GM19351 (cell line): ENCODE data around the gene SLC41A3.

Experiments
- ATAC-seq: cut with Tn5 transposase; IDR thresholded peaks from one replicate; pipeline ENCODE4 v1.9.1; 2021; ENCODE audit warnings: mild to moderate bottlenecking, moderate library complexity; ENCODE audit not compliant: unreplicated experiment

SLC41A3 gene

GRCh38 chr3:126083913-126084767 lies at the start of gene SLC41A3:
Gene SLC41A3 (minus strand): TSS chr3:126084124. CDS start chr3:126068219, 15,905 bp downstream.
- ATAC-seq = peak; percentile 92

GRCh38 chr3:126133606-126134005 lies 49.7 kb upstream of the SLC41A3 start:
- ATAC-seq = no peak

GRCh38 chr3:126132751-126133511 lies 49.0 kb upstream of the SLC41A3 start:
- no peak for ATAC-seq

GRCh38 chr3:126131881-126132750 lies 48.2 kb upstream of the SLC41A3 start:
- ATAC-seq = no peak

GRCh38 chr3:126130981-126131745 lies 47.2 kb upstream of the SLC41A3 start:
- ATAC-seq = no peak

GRCh38 chr3:126130081-126130855 lies 46.3 kb upstream of the SLC41A3 start:
- no peak for ATAC-seq

- no peak for ATAC-seq
Measured at GRCh38 chr3:126129398-126129891, 45.5 kb upstream of the SLC41A3 start.

GRCh38 chr3:126128504-126129397 lies 44.8 kb upstream of the SLC41A3 start:
- no peak for ATAC-seq

- ATAC-seq = no peak
Measured at GRCh38 chr3:126127904-126128303, 44.0 kb upstream of the SLC41A3 start.

GRCh38 chr3:126127452-126127851 lies 43.5 kb upstream of the SLC41A3 start:
- no peak for ATAC-seq

GRCh38 chr3:126126811-126127431 lies 43.0 kb upstream of the SLC41A3 start:
- ATAC-seq = no peak

- ATAC-seq = no peak
Measured at GRCh38 chr3:126126286-126126685, 42.4 kb upstream of the SLC41A3 start.

- no peak for ATAC-seq
Measured at GRCh38 chr3:126125781-126126251, 41.9 kb upstream of the SLC41A3 start.

GRCh38 chr3:126125341-126125740 lies 41.4 kb upstream of the SLC41A3 start:
- no peak for ATAC-seq

GRCh38 chr3:126124896-126125295 lies 41.0 kb upstream of the SLC41A3 start:
- ATAC-seq = no peak

- no peak for ATAC-seq
Measured at GRCh38 chr3:126124148-126124868, 40.4 kb upstream of the SLC41A3 start.

GRCh38 chr3:126121632-126122031 lies 37.7 kb upstream of the SLC41A3 start:
- ATAC-seq = no peak
